ENCODE data around the gene ERBB4. TPM values are rescaled to one million over a fixed set of nuclear protein-coding genes. Genes with fewer than 3 reads are reported as not detected.

Gene ERBB4
- total RNA-seq, 1 experiment from 2014 or later: 40.6 TPM

- H3K36me3 ChIP-seq (ENCODE audit: insufficient read depth, low read length, poor library complexity, severe bottlenecking): no peaks in the 10 kb centered on the region
- H3K9me3 ChIP-seq (ENCODE audit: low read depth, low read length, poor library complexity, severe bottlenecking): no peaks in the 10 kb centered on the region
- H3K4me1 ChIP-seq (ENCODE audit: insufficient read depth, low read length, poor library complexity, severe bottlenecking): peaks cover 49% of the 10 kb centered on the region
- DNase-seq (ENCODE audit: low spot score): peak; percentile 48
- ChIA-PET CTCF (interaction anchor here (0.6 kb wide), 1 partner anchor 114 kb away, joined by 3 read pairs; no protein-coding TSS in a partner anchor), POLR2A (ENCODE audit: low non-redundant PET) (no interaction called here)
- intact Hi-C loops (cut with micrococcal nuclease; ENCODE audit: unreplicated experiment): no loop called here
- no peak for TF ChIP-seq EZH2 (IDR thresholded peaks at IDR 0.05; ENCODE audit: borderline replicate concordance, low read depth, low read length, poor library complexity, severe bottlenecking)
- TF ChIP-seq, protein P1, sequence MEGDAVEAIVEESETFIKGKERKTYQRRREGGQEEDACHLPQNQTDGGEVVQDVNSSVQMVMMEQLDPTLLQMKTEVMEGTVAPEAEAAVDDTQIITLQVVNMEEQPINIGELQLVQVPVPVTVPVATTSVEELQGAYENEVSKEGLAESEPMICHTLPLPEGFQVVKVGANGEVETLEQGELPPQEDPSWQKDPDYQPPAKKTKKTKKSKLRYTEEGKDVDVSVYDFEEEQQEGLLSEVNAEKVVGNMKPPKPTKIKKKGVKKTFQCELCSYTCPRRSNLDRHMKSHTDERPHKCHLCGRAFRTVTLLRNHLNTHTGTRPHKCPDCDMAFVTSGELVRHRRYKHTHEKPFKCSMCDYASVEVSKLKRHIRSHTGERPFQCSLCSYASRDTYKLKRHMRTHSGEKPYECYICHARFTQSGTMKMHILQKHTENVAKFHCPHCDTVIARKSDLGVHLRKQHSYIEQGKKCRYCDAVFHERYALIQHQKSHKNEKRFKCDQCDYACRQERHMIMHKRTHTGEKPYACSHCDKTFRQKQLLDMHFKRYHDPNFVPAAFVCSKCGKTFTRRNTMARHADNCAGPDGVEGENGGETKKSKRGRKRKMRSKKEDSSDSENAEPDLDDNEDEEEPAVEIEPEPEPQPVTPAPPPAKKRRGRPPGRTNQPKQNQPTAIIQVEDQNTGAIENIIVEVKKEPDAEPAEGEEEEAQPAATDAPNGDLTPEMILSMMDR (conservative IDR thresholded peaks at IDR 0.05; ENCODE audit: low read depth, low read length): no peak
- no TSS peak for BruUV-seq (replicated peaks)
- H3K4me3 ChIP-seq (ENCODE audit: low read depth, low read length, poor library complexity, severe bottlenecking): peak overlapping the region; percentile 13
- no peaks in the 10 kb centered on the region for H3K27me3 ChIP-seq (replicated peaks; ENCODE audit: insufficient read depth, low read depth, low read length, poor library complexity)
- peak overlapping the region; percentile 48 for H3K27ac ChIP-seq (ENCODE audit: low read depth, low read length, poor library complexity, severe bottlenecking)
These were observed 174.3 kb downstream of the ERBB4 start for GRCh38 chr2:212364112-212364985.

- intact Hi-C loops (cut with micrococcal nuclease; ENCODE audit: unreplicated experiment): no loop called here
- H3K36me3 ChIP-seq (ENCODE audit: insufficient read depth, low read length, poor library complexity, severe bottlenecking): no peaks in the 10 kb centered on the region
These were observed 177.3 kb downstream of the ERBB4 start for GRCh38 chr2:212361174-212361756.

GRCh38 chr2:212360068-212360460 is 178.5 kb downstream of the ERBB4 start:
- TF ChIP-seq, protein P1 (conservative IDR thresholded peaks at IDR 0.05; ENCODE audit: low read depth, low read length): no peak
- no peak for TF ChIP-seq EZH2 (IDR thresholded peaks at IDR 0.05; ENCODE audit: borderline replicate concordance, low read depth, low read length, poor library complexity, severe bottlenecking)
- no TSS peak for BruUV-seq (replicated peaks)
- no peak overlapping the region for H3K4me3 ChIP-seq (ENCODE audit: low read depth, low read length, poor library complexity, severe bottlenecking)
- DNase-seq (ENCODE audit: low spot score): no peak
- intact Hi-C loops (cut with micrococcal nuclease; ENCODE audit: unreplicated experiment): no loop called here
- H3K4me1 ChIP-seq (ENCODE audit: insufficient read depth, low read length, poor library complexity, severe bottlenecking): peaks cover 40% of the 10 kb centered on the region
- POLR2A ChIA-PET (ENCODE audit: low non-redundant PET): no interaction called here
- CTCF ChIA-PET: no interaction called here
- no peaks in the 10 kb centered on the region for H3K9me3 ChIP-seq (ENCODE audit: low read depth, low read length, poor library complexity, severe bottlenecking)
- peak overlapping the region; percentile 8 for H3K27ac ChIP-seq (ENCODE audit: low read depth, low read length, poor library complexity, severe bottlenecking)
- H3K27me3 ChIP-seq (replicated peaks; ENCODE audit: insufficient read depth, low read depth, low read length, poor library complexity): no peaks in the 10 kb centered on the region
- no peaks in the 10 kb centered on the region for H3K36me3 ChIP-seq (ENCODE audit: insufficient read depth, low read length, poor library complexity, severe bottlenecking)

More at GRCh38 chr2:212361174-212361756, 177.3 kb downstream of the ERBB4 start:
- TF ChIP-seq, protein P1 (conservative IDR thresholded peaks at IDR 0.05; ENCODE audit: low read depth, low read length): no peak
- TF ChIP-seq EZH2 (IDR thresholded peaks at IDR 0.05; ENCODE audit: borderline replicate concordance, low read depth, low read length, poor library complexity, severe bottlenecking): no peak
- Histone ChIP-seq H3K4me3 (ENCODE audit: low read depth, low read length, poor library complexity, severe bottlenecking) (no peak overlapping the region), H3K4me1 (ENCODE audit: insufficient read depth, low read length, poor library complexity, severe bottlenecking) (peaks cover 51% of the 10 kb centered on the region), H3K27ac (ENCODE audit: low read depth, low read length, poor library complexity, severe bottlenecking) (peak overlapping the region; percentile 25), H3K9me3 (ENCODE audit: low read depth, low read length, poor library complexity, severe bottlenecking) (no peaks in the 10 kb centered on the region), H3K27me3 (replicated peaks; ENCODE audit: insufficient read depth, low read depth, low read length, poor library complexity) (no peaks in the 10 kb centered on the region)
- POLR2A ChIA-PET (ENCODE audit: low non-redundant PET): no interaction called here
- CTCF ChIA-PET: no interaction called here
- DNase-seq (ENCODE audit: low spot score): no peak
- no TSS peak for BruUV-seq (replicated peaks)
